Naive thymus-derived CD8-positive, alpha-beta T cell (primary cell): ENCODE data around the gene C1orf167. TPM values are rescaled to one million over a fixed set of nuclear protein-coding genes. Genes with fewer than 3 reads are reported as not detected.
A peak's percentile ranks its signal among the peaks of the same experiment; 100 is the strongest.

Experiments
- ATAC-seq, 2 donors: fragments of 150-1000 bp; cut with Tn5 transposase in 1 of 2; sonication (Bioruptor Pico), chemical (Tn5 transposase) in 1 of 2; 1 replicate in 1 of 2; 2 replicates in 1 of 2; pipeline ENCODE4 v1.10.0; 2021; ENCODE audit warnings: mild to moderate bottlenecking in 2 of 2, moderate library complexity in 2 of 2
- POLR2A ChIA-PET: fragments of 350-600 bp; sonication (Branson Sonifier 250); formaldehyde crosslinking; loops from one replicate; lab custom pipeline; 2021; ENCODE audit warnings: antibody characterized with exemption; lab: Charles Lee
- DNase-seq, 10 donors: peaks; one replicate each; pipeline versions ENCODE4 v3.0.0 to v3.0.0-alpha.2; 2020 to 2022
- H3K27ac Mint-ChIP-seq, 10 donors: one replicate each; pipeline ENCODE4 v1.8.0; 2020 to 2022; ENCODE audit warnings: mild to moderate bottlenecking in 10 of 10, mixed read lengths in 10 of 10, moderate library complexity in 4 of 10, inconsistent platforms in 1 of 10
- H3K27me3 Mint-ChIP-seq, 5 donors: one replicate each; pipeline ENCODE4 v1.8.0; 2021 to 2022; ENCODE audit warnings: mixed read lengths in 5 of 5
- H3K36me3 Mint-ChIP-seq, 3 donors: one replicate each; pipeline ENCODE4 v1.8.0; 2020 to 2022; ENCODE audit warnings: mixed read lengths in 3 of 3, mild to moderate bottlenecking in 2 of 3, inconsistent platforms in 1 of 3
- H3K4me1 Mint-ChIP-seq, 4 donors: one replicate each; pipeline ENCODE4 v1.8.0; 2021 to 2022; ENCODE audit warnings: mixed read lengths in 4 of 4
- H3K4me3 Mint-ChIP-seq, 10 donors: one replicate each; pipeline ENCODE4 v1.8.0; 2020 to 2022; ENCODE audit warnings: mild to moderate bottlenecking in 10 of 10, mixed read lengths in 10 of 10, moderate library complexity in 6 of 10, inconsistent platforms in 1 of 10
- H3K9me3 Mint-ChIP-seq, 9 donors: one replicate each; pipeline ENCODE4 v1.8.0; 2020 to 2022; ENCODE audit warnings: mixed read lengths in 9 of 9, mild to moderate bottlenecking in 3 of 9, inconsistent platforms in 1 of 9, moderate library complexity in 1 of 9
- polyA plus RNA-seq, 3 donors: library from polyadenylated mRNA; unstranded; fragments of 300-500 nt; fragmentation: Illumina TruSeq; gene quantifications; one replicate each; pipeline ENCODE4 v1.2.3, GENCODE V29; 2021
- total RNA-seq, 8 experiments: library from RNA in 2 of 8; stranded (reverse) in 2 of 8; gene quantifications; one replicate each; pipeline ENCODE4 v1.2.3 and lab custom pipeline; 2021 to 2026

The C1orf167 gene
- total and polyA plus RNA-seq, 5 experiments from 2014 or later, result not detected

DNA sequence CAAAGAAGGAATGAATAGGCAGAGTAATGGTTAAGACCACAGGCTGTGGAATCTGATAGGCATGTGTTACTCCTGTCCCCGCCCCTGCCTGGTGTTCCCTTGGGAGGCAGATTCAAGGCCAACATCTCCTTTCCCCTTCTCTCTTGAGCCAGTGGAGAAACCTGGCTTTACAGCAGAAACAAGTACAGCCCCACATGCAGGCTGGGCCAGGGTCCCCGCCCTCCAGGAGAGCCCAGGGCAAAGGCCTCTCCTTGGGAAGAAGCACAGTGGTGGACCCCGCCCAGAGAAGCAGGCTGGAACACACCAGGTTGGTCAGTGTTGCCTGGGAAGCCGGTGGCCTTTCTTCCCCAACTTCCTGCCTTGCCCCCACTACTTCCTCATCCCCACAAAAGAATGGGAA, 6.8 kb downstream of the C1orf167 start:
- Mint-ChIP-seq H3K36me3 (no peaks in the 10 kb centered on the region), H3K4me3 (no peak overlapping the region), H3K27me3 (peaks cover 0 to 6% (median 0%) of the 10 kb centered on the region in 5 donors), H3K9me3 (no peaks in the 10 kb centered on the region), H3K27ac (no peak overlapping the region), H3K4me1 (no peaks in the 10 kb centered on the region)
- POLR2A ChIA-PET, result interaction anchor here (0.6 kb wide), 1 partner anchor 633 kb away, joined by 3 read pairs; no protein-coding TSS in a partner anchor
- ATAC-seq (no peak), DNase-seq (no peak)

DNA sequence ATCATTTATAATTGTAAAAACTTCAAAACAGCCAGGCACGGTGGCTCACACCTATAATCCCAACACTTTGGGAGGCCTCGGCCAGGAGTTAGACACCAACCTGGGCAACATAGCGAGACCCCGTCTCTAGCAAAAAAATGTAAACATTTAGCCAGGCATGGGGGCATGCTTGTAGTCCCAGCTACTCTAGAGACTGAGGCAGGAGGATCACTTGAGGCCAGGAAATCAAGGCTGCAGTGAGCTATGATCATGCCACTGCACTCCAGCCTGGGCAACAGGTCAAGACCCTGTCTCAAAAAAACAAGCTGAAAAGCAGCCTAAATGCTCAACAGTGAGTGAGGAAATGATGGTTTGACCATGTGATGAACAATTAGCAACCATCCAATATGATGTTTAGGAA, 7.3 kb downstream of the C1orf167 start:
- ATAC-seq (no peak), DNase-seq (no peak)
- peaks cover 0 to 4% (median 0%) of the 10 kb centered on the region in 5 donors for H3K27me3 Mint-ChIP-seq
- POLR2A ChIA-PET, result interaction anchor here (0.6 kb wide), 1 partner anchor 633 kb away, joined by 3 read pairs; no protein-coding TSS in a partner anchor
- no peaks in the 10 kb centered on the region for H3K4me1 Mint-ChIP-seq
- H3K36me3 Mint-ChIP-seq, result no peaks in the 10 kb centered on the region
- H3K27ac Mint-ChIP-seq, result no peak overlapping the region
- H3K9me3 Mint-ChIP-seq, result no peaks in the 10 kb centered on the region
- H3K4me3 Mint-ChIP-seq, result no peak overlapping the region

DNA sequence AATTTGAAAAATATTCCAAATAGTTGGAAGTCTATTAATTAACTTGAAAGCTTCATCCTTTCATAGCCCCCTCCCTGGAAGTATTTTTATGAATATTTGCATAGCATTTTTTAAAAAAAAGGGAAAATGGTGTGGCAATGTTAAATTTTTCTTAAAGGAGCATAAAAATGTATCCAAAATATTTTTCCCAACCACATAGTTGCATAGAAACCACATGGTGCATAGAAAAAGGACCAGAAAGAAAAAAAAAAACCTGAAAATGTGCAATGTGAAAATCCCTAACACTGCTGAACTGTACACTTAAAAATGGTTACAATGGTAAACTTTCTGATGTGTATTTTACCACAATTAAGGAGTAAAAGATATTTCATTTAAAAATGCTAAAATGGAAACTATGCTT, 8.0 kb downstream of the C1orf167 start:
- no peaks in the 10 kb centered on the region for H3K9me3 Mint-ChIP-seq
- H3K27ac Mint-ChIP-seq, result no peak overlapping the region

DNA sequence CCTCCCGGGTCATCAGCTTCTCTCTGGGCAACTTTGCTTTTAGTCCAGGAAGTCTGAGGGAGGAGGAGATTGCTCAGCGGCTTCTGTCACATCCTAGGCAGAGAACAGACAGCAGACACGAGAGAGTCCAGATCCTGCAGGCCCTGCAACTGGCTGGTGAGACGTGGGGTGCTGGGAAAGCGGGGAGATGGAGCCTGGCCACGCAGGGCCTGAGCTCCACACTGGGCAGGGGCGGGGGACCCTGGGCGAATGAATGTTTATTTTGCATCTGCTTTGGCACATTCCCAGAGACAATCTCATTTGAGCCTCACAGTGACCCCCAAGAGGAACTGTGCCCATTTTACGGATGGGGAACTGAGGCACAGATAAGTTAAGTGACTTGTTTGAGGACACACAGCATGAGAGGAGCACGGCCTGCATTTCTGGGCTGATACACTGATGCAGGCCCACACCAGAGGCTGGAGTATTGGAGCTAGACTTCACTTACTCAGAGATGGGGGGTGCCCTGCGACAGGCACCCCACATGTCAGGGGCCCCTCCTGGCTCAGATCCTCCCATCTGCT, 9.6 kb downstream of the C1orf167 start:
- POLR2A ChIA-PET, result no interaction called here
- DNase-seq (no peak), ATAC-seq (no peak)
- Mint-ChIP-seq H3K4me1 (no peaks in the 10 kb centered on the region), H3K36me3 (no peaks in the 10 kb centered on the region), H3K27me3 (no peaks in the 10 kb centered on the region), H3K27ac (no peak overlapping the region), H3K9me3 (no peaks in the 10 kb centered on the region), H3K4me3 (no peak overlapping the region)

More for the DNA sequence above, 8.0 kb downstream of the C1orf167 start:
- Mint-ChIP-seq H3K36me3 (no peaks in the 10 kb centered on the region), H3K4me3 (no peak overlapping the region), H3K4me1 (no peaks in the 10 kb centered on the region), H3K27me3 (peaks cover 0 to 4% (median 0%) of the 10 kb centered on the region in 5 donors)
- POLR2A ChIA-PET, result interaction anchor here (0.6 kb wide), 1 partner anchor 49 kb away, joined by 4 read pairs; no protein-coding TSS in a partner anchor
- DNase-seq, result no peak
- ATAC-seq, result no peak

DNA sequence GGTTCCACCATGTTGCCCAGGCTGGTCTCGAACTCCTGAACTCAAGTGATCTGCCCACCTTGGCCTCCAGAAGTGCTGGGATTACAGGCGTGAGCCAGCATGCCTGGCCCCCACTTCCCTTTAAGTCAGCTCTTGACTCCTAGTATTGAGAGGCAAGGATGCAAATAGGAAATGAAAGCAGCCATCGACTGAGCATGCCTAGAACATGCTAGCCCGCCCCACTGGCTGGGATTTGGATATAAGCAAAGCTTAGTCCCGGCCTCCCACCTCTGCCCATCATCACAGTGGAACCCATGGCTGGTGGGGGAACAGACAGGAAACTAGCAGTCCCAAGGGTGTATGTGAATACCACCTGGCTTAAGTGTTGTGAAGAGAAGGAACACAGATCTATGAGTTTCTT, 10.5 kb downstream of the C1orf167 start:
- no peak for ATAC-seq
- H3K27ac Mint-ChIP-seq, result no peak overlapping the region
- no peak overlapping the region for H3K4me3 Mint-ChIP-seq
- no peaks in the 10 kb centered on the region for H3K9me3 Mint-ChIP-seq
- no peaks in the 10 kb centered on the region for H3K27me3 Mint-ChIP-seq
- no peak for DNase-seq
- no peaks in the 10 kb centered on the region for H3K4me1 Mint-ChIP-seq
- POLR2A ChIA-PET, result no interaction called here
- H3K36me3 Mint-ChIP-seq, result no peaks in the 10 kb centered on the region

DNA sequence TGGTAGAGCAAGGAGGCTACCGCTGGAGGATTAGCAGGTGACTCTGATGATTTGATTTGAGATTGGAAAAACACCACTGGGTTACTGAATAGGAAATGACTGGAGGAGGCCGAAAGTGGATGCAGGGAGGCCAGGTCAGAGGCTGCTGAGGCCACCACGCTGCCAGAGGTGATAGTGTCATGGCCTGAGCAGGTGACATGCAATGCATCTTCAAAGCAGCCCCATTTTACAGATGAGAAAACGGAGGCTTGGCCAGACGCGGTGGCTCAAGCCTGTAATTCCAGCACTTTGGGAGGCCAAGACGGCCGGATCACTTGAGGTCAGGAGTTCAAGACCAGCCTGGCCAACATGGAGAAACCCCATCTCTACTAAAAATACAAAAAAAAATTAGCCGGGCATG, 12.8 kb downstream of the C1orf167 start:
- Mint-ChIP-seq H3K27me3 (no peaks in the 10 kb centered on the region), H3K36me3 (no peaks in the 10 kb centered on the region), H3K4me1 (no peaks in the 10 kb centered on the region), H3K9me3 (no peaks in the 10 kb centered on the region), H3K4me3 (no peak overlapping the region), H3K27ac (no peak overlapping the region)
- DNase-seq (no peak), ATAC-seq (no peak)
- POLR2A ChIA-PET, result no interaction called here

DNA sequence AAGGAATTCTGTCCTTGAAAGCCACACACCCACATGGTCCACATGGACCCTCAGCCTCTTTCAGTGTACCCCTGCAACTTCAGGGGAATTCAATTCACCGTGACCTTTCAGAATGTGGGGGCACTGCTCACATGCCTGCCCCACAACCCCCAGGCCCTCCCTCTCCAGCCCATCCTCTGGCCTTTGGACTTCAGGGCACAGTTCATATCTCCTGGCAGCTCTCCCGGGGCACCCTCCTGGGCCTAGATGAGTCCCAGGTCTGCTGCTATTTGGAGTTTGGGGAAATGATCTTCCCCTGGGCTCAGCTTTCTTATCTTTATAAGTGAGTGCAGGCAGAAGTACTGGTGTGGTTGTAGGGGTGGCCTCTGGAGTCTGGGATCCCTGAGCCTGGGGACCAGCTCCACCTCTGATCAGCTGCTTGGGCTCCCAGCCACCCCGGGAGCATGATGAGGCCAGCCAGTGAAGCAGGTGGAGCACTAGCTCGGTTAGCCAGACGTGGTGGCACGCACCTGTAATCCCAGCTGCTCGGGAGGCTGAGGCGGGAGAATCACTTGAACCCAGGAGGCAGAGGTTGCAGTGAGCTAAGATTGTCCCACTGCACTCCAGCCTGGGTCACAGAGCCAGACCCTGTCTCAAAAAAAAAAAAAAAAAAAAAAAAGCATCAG, 15.8 kb downstream of the C1orf167 start:
- POLR2A ChIA-PET, result no interaction called here
- DNase-seq, result no peak

DNA sequence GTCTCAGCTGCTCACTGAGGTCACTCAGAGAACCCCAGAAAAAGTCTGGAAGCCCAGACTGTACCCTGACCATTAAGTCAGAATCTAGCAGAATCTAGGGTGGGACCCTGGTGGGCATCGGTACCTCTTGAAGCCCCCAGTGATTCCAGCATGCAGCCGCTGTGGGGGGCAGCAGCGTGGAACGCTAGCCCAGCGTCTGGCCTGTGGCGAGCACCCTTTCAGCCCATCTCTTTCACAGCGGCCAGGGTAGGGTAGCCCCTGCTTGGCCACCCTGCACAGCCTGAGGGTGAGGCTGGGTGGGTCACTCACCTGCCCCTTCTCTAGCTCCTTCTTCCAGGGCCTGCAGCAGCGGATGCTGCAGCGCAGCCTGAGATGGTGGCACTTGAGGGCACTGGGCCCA, 16.3 kb downstream of the C1orf167 start:
- H3K4me3 Mint-ChIP-seq, result no peak overlapping the region
- no peaks in the 10 kb centered on the region for H3K9me3 Mint-ChIP-seq
- POLR2A ChIA-PET, result no interaction called here
- H3K4me1 Mint-ChIP-seq, result peaks cover 0 to 2% (median 0%) of the 10 kb centered on the region in 4 donors
- H3K27ac Mint-ChIP-seq, result no peak overlapping the region
- H3K36me3 Mint-ChIP-seq, result no peaks in the 10 kb centered on the region
- no peaks in the 10 kb centered on the region for H3K27me3 Mint-ChIP-seq
- DNase-seq, result no peak
- ATAC-seq, result no peak

More for the DNA sequence above, 15.8 kb downstream of the C1orf167 start:
- H3K27me3 Mint-ChIP-seq, result no peaks in the 10 kb centered on the region
- H3K4me1 Mint-ChIP-seq, result peaks cover 0 to 2% (median 0%) of the 10 kb centered on the region in 4 donors
- peak overlapping the region in 1 of 10 donors; percentile 46 for H3K27ac Mint-ChIP-seq
- H3K9me3 Mint-ChIP-seq, result no peaks in the 10 kb centered on the region
- no peaks in the 10 kb centered on the region for H3K36me3 Mint-ChIP-seq
- H3K4me3 Mint-ChIP-seq, result no peak overlapping the region
- no peak for ATAC-seq

DNA sequence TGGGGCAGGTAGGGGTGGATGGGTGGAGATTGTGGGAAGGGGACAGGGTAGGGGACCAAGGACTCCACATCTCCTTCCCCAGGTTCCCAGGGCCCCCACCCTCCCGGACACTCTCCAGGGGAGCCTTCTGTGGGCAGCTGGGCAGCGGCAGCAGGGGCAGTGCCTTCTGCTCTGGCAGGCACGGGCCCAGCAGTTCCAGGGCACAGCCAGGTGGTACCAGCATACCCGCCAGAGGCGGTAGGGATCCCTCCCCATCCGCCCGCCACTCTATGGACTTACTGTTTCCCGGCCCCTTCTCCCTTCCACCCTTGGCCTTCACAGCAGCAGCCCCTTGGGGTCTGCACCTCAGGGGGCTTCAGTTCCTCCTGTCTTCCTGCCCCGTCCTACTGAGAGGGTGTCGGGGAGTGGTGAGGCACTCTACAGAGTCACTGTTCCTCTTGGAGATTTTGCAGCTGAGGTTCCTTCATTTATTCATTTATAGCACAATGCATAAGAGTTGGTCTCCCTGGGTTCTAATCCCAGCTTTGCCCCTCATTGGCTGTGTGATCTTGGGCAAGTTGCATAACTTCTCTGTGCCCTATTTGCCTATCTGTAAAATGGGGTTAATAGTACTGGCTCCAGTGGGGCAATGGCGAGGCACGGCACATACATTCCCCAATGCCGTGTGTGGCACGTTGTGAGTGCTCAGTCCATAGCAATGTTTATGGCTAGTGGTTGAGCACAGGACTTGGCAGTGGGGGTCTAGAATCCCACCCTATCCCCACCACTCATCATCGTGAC, 17.0 kb downstream of the C1orf167 start:
- DNase-seq, result no peak
- no peak for ATAC-seq
- Mint-ChIP-seq H3K4me3 (no peak overlapping the region), H3K4me1 (peaks cover 0 to 3% (median 2%) of the 10 kb centered on the region in 4 donors), H3K36me3 (no peaks in the 10 kb centered on the region), H3K27me3 (no peaks in the 10 kb centered on the region), H3K9me3 (no peaks in the 10 kb centered on the region), H3K27ac (no peak overlapping the region)
- POLR2A ChIA-PET, result no interaction called here

DNA sequence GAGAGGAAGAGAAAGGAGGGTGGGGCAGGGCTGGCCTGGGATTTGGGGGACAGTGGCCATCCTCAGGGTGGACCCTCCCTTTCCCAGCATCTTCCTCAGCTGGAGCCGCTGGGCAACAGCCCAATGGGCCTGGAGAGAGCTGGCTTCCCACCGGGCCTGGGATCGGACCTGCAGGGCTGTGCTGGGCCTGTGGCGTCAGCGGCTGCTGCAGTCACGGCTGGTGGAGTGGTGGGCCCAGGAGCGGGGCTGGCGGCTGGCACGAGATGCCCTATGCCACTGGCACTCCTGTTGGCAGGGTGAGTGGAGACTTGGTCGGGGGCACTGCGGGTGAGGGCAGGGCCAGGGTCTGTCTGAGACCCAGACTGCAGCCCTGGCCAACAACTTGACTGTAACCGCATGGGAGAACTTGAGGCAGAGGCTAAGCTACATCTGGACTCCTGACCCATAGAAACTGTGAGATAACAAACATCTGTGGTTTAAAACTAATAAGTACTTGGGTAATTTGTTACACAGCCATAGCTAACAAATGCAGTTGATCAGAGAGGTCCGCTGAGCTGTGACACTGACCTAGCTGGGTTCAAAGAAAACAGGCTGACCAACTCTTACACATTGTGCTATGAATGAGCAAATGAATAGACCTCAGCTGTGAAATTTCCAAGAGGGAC, 17.9 kb downstream of the C1orf167 start:
- Mint-ChIP-seq H3K27ac (peak overlapping the region in 1 of 10 donors; percentile 53), H3K27me3 (no peaks in the 10 kb centered on the region), H3K9me3 (no peaks in the 10 kb centered on the region), H3K36me3 (no peaks in the 10 kb centered on the region), H3K4me1 (peaks cover 0 to 8% (median 2%) of the 10 kb centered on the region in 4 donors), H3K4me3 (no peak overlapping the region)
- POLR2A ChIA-PET, result no interaction called here
- DNase-seq (no peak), ATAC-seq (no peak)

DNA sequence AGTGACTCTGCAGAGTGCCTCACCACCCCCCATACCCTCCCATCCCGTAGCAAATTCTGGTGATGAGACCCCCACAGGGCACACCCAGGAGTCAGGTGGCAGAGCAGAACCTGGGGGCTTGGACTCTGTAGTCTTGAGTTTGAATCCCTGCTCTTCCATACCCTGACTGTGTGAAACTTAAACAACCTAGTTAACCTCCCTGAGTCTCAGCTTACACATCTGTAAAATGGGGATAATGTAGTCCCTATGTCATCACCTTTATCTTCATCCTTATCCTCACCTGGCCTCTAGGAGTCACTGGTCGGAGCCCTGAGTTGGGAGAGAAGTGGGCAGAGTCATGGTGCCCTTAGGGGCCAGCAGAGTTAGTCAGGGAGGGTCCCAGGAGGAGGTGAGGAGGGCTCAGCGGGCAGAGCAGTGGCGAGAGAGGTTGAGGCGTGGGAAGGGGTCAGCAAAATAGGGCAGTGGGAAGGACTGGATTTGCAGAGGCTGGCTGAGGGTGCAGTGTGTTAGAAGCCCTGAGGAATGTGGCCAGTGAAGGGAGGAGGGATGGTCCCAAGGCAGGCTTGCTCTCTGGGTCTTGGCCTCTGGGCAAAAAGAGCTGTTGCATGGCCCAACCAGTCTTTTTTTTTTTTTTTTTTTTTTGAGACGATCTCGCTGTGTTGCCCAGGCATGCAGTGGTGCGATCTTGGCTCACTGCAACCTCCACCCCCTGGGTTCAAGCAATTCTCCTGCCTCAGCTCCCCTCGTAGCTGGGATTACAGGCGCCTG, 18.6 kb downstream of the C1orf167 start:
- DNase-seq (no peak), ATAC-seq (no peak)
- Mint-ChIP-seq H3K27me3 (no peaks in the 10 kb centered on the region), H3K9me3 (no peaks in the 10 kb centered on the region), H3K36me3 (no peaks in the 10 kb centered on the region), H3K27ac (peak overlapping the region in 1 of 10 donors; percentile 22), H3K4me3 (peak overlapping the region in 1 of 10 donors; percentile 12), H3K4me1 (peaks cover 0 to 12% (median 6%) of the 10 kb centered on the region in 4 donors)
- POLR2A ChIA-PET, result interaction anchor here (0.6 kb wide), 1 partner anchor 396 kb away, joined by 4 read pairs; no protein-coding TSS in a partner anchor

DNA sequence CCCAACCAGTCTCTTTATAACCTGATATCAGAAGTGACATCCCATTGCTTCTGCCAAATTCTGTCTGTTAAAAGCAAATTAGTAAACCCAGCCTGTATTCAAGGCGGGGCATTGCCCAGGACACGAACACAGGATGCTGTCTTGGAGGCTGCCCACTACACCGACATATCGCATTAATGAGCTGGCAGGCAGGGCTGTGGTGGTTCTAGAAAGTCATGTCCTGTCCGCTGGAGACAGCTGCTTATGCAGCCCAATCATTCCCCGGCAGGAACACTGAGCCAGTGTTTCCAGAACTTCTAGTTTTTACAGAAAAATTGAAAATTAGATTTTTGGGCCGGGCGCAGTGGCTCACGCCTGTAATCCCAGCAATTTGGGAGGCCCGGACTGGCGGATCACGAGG, 19.3 kb downstream of the C1orf167 start:
- H3K27ac Mint-ChIP-seq, result no peak overlapping the region
- DNase-seq (no peak), ATAC-seq (no peak)
- no peaks in the 10 kb centered on the region for H3K27me3 Mint-ChIP-seq
- no peaks in the 10 kb centered on the region for H3K36me3 Mint-ChIP-seq
- POLR2A ChIA-PET, result interaction anchor here (0.6 kb wide), 1 partner anchor 397 kb away, joined by 4 read pairs; no protein-coding TSS in a partner anchor
- no peaks in the 10 kb centered on the region for H3K9me3 Mint-ChIP-seq
- H3K4me3 Mint-ChIP-seq, result no peak overlapping the region
- H3K4me1 Mint-ChIP-seq, result peaks cover 0 to 14% (median 9%) of the 10 kb centered on the region in 4 donors
